Caco-2 (cell line): ENCODE measurements around the gene RNF13. TPM values are rescaled to one million over a fixed set of nuclear protein-coding genes. Genes with fewer than 3 reads are reported as not detected.

ENCODE experiments used
- BruUV-seq: library from RNA; stranded (reverse); fragments of 400-500 nt; replicated peaks from 2 replicates; lab custom pipeline; 2021; lab: Mats Ljungman, UMichigan
- CTCF ChIA-PET: fragments of 300-600 bp; sonication (Branson Sonifier 250); formaldehyde crosslinking; loops from one replicate; lab custom pipeline; 2022; ENCODE audit warnings: antibody characterized with exemption; lab: Charles Lee
- POLR2A ChIA-PET: fragments of 300-600 bp; sonication (Branson Sonifier 250); formaldehyde crosslinking; loops from one replicate; lab custom pipeline; 2022; ENCODE audit warnings: antibody characterized with exemption; lab: Charles Lee
- DNase-seq, 2 experiments: peaks; one replicate each; pipeline versions ENCODE4 v3.0.0 to v3.0.0-alpha.2; 2020 to 2022
- H3K27me3 ChIP-seq: replicated peaks from 2 replicates; pipeline ENCODE4 v1.6.0; 2011; ENCODE audit warnings: low read length; ENCODE audit not compliant: control insufficient read depth, insufficient read depth
- H3K36me3 ChIP-seq: 2 replicates; pipeline ENCODE4 v1.5.1; 2011; ENCODE audit warnings: low read length; ENCODE audit not compliant: control insufficient read depth, insufficient read depth
- H3K4me1 ChIP-seq: fragments of 250-450 bp; sonication (Bioruptor Pico); 2 replicates; pipeline ENCODE4 v1.5.1; 2020; ENCODE audit warnings: mild to moderate bottlenecking
- H3K4me3 ChIP-seq: 2 replicates; pipeline ENCODE4 v1.5.1; 2011; ENCODE audit warnings: low read depth, mild to moderate bottlenecking, control low read depth, low read length
- H3K9me3 ChIP-seq: fragments of 250-450 bp; sonication (Bioruptor Pico); 2 replicates; pipeline ENCODE4 v1.5.1; 2020; ENCODE audit warnings: mild to moderate bottlenecking, moderate library complexity
- H3K27ac Mint-ChIP-seq: one replicate; pipeline ENCODE4 v1.8.0; 2022; ENCODE audit warnings: mixed read lengths; ENCODE audit not compliant: unreplicated experiment
- H3K27me3 Mint-ChIP-seq: one replicate; pipeline ENCODE4 v1.8.0; 2022; ENCODE audit warnings: mixed read lengths; ENCODE audit not compliant: insufficient read depth, unreplicated experiment
- H3K36me3 Mint-ChIP-seq: one replicate; pipeline ENCODE4 v1.8.0; 2022; ENCODE audit warnings: mild to moderate bottlenecking, mixed read lengths; ENCODE audit not compliant: insufficient read depth, unreplicated experiment
- H3K4me1 Mint-ChIP-seq: one replicate; pipeline ENCODE4 v1.8.0; 2022; ENCODE audit warnings: low read depth, mixed read lengths; ENCODE audit not compliant: unreplicated experiment
- H3K4me3 Mint-ChIP-seq: one replicate; pipeline ENCODE4 v1.8.0; 2022; ENCODE audit warnings: mild to moderate bottlenecking, moderate library complexity, mixed read lengths; ENCODE audit not compliant: unreplicated experiment
- H3K9me3 Mint-ChIP-seq: one replicate; pipeline ENCODE4 v1.8.0; 2022; ENCODE audit warnings: mixed read lengths; ENCODE audit not compliant: unreplicated experiment
- intact Hi-C: fragments of 100-400 bp; cut with micrococcal nuclease; formaldehyde crosslinking; loops from one replicate; pipeline ENCODE4 v1.10.0; 2022; ENCODE audit not compliant: unreplicated experiment
- total RNA-seq: library from RNA; stranded (reverse); gene quantifications from 2 replicates; pipeline ENCODE4 v1.2.3, GENCODE V29; 2022
- TF ChIP-seq, protein P1 (sequence below), 2 experiments: fragments of 200-600 bp in 1 of 2; IDR thresholded peaks; 1 replicate in 1 of 2; 2 replicates in 1 of 2; pipeline versions ENCODE4 v1.5.1 to v1.8.0; 2011 to 2022; ENCODE audit warnings: antibody characterized with exemption in 1 of 2, control low read depth in 1 of 2, inconsistent platforms in 1 of 2, low read depth in 1 of 2, low read length in 1 of 2, mild to moderate bottlenecking in 1 of 2, moderate library complexity in 1 of 2; ENCODE audit not compliant: insufficient read depth in 1 of 2, severe bottlenecking in 1 of 2, unreplicated experiment in 1 of 2

Gene RNF13
- total RNA-seq, 1 experiment from 2014 or later, result 44.2 TPM

DNA sequence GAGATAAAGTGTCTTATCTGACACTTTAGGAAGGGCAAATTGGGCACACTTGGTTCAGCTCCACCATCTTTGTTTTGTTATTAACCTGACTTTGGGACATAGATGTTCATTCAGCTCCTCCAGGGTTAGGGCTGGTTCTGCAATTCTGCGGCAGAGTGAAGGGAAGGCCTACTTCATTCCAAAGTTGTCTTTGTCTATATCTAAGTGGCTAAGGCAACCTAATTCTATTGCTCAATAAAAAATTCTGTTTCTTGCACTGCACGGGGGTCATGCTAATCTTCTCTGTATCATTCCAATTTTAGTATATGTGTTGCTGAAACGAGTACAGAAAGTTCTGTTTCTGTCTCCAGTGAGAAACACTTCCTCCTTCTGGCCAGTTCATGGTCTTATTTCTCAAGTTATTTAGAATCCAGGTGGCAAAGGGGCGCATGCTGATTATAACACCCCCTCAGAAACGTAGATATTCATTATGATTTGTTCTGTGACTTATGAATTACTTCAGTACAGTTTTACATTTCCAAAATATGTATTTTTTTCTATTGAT, 104.2 kb downstream of the RNF13 start:
- H3K4me3 ChIP-seq, result no peak overlapping the region
- BruUV-seq, result no TSS peak
- H3K36me3 ChIP-seq, result no peaks in the 10 kb centered on the region
- no peak for DNase-seq
- no peaks in the 10 kb centered on the region for H3K4me1 ChIP-seq
- no peaks in the 10 kb centered on the region for H3K27me3 ChIP-seq
- TF ChIP-seq, protein P1, sequence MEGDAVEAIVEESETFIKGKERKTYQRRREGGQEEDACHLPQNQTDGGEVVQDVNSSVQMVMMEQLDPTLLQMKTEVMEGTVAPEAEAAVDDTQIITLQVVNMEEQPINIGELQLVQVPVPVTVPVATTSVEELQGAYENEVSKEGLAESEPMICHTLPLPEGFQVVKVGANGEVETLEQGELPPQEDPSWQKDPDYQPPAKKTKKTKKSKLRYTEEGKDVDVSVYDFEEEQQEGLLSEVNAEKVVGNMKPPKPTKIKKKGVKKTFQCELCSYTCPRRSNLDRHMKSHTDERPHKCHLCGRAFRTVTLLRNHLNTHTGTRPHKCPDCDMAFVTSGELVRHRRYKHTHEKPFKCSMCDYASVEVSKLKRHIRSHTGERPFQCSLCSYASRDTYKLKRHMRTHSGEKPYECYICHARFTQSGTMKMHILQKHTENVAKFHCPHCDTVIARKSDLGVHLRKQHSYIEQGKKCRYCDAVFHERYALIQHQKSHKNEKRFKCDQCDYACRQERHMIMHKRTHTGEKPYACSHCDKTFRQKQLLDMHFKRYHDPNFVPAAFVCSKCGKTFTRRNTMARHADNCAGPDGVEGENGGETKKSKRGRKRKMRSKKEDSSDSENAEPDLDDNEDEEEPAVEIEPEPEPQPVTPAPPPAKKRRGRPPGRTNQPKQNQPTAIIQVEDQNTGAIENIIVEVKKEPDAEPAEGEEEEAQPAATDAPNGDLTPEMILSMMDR (IDR thresholded peaks at IDR 0.05; ENCODE audit: insufficient read depth in 1 of 2, low read depth in 1 of 2, low read length in 1 of 2, severe bottlenecking in 1 of 2, unreplicated experiment in 1 of 2), result no peak
- intact Hi-C loops, result no loop called here
- no peaks in the 10 kb centered on the region for H3K9me3 ChIP-seq
- Mint-ChIP-seq H3K27me3 (no peaks in the 10 kb centered on the region), H3K4me3 (no peak overlapping the region), H3K27ac (no peak overlapping the region), H3K9me3 (no peaks in the 10 kb centered on the region), H3K36me3 (peaks cover 8% of the 10 kb centered on the region), H3K4me1 (no peaks in the 10 kb centered on the region)
- ChIA-PET CTCF (no interaction called here), POLR2A (no interaction called here)

DNA sequence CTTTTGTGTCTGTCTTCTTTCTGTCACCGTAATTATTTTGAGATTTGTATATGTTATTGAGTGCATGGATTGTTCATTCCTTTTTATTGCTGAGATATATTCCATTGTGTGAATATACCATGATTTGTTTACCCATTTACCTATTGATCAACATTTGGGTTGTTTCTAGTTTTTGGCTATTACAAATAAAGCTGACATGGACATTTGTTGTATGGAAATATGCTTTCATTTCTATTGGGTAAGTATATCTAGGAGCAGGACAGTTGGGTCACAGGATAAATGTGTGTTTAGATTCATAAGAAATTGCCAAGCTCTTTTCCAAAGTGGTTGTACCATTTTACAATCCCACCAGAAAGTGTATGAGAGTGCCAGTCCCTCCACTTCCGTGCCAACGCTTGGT, 106.5 kb downstream of the RNF13 start:
- H3K9me3 Mint-ChIP-seq, result no peaks in the 10 kb centered on the region
- no peaks in the 10 kb centered on the region for H3K36me3 ChIP-seq
- H3K4me1 Mint-ChIP-seq, result no peaks in the 10 kb centered on the region
- no peaks in the 10 kb centered on the region for H3K9me3 ChIP-seq
- H3K4me3 Mint-ChIP-seq, result no peak overlapping the region
- CTCF ChIA-PET, result no interaction called here
- BruUV-seq, result no TSS peak
- POLR2A ChIA-PET, result no interaction called here
- TF ChIP-seq, protein P1 (IDR thresholded peaks at IDR 0.05; ENCODE audit: insufficient read depth in 1 of 2, low read depth in 1 of 2, low read length in 1 of 2, severe bottlenecking in 1 of 2, unreplicated experiment in 1 of 2), result no peak
- H3K36me3 Mint-ChIP-seq, result peaks cover 8% of the 10 kb centered on the region
- H3K4me1 ChIP-seq, result no peaks in the 10 kb centered on the region
- no peak for DNase-seq
- H3K27me3 ChIP-seq, result no peaks in the 10 kb centered on the region
- intact Hi-C loops, result no loop called here
- H3K27ac Mint-ChIP-seq, result no peak overlapping the region
- H3K4me3 ChIP-seq, result no peak overlapping the region
- H3K27me3 Mint-ChIP-seq, result no peaks in the 10 kb centered on the region

DNA sequence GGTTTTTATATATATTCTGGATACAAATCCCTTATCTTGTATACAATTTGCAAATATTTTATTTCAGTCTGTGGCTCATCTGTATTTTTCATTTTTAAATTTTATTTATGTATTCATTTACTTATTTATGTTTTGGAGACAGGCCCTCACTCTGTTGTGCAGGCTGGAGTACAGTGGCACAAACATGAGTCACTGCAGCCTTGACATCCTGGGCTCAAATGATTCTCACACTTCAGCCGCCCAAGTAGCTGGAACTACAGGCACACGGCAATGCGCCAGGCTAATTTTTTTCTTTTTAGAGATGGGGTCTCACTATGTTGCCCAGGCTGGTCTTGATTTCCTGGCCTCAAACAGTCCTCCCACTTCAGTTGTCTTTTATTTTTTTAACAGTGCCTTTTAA, 107.1 kb downstream of the RNF13 start:
- Mint-ChIP-seq H3K4me3 (no peak overlapping the region), H3K36me3 (peaks cover 8% of the 10 kb centered on the region), H3K4me1 (no peaks in the 10 kb centered on the region), H3K27ac (no peak overlapping the region), H3K27me3 (no peaks in the 10 kb centered on the region), H3K9me3 (no peaks in the 10 kb centered on the region)
- no peaks in the 10 kb centered on the region for H3K4me1 ChIP-seq
- ChIA-PET CTCF (no interaction called here), POLR2A (no interaction called here)
- BruUV-seq, result no TSS peak
- intact Hi-C loops, result no loop called here
- H3K9me3 ChIP-seq, result no peaks in the 10 kb centered on the region
- no peak overlapping the region for H3K4me3 ChIP-seq
- DNase-seq, result no peak
- no peaks in the 10 kb centered on the region for H3K27me3 ChIP-seq
- no peaks in the 10 kb centered on the region for H3K36me3 ChIP-seq
- TF ChIP-seq, protein P1 (IDR thresholded peaks at IDR 0.05; ENCODE audit: insufficient read depth in 1 of 2, low read depth in 1 of 2, low read length in 1 of 2, severe bottlenecking in 1 of 2, unreplicated experiment in 1 of 2), result no peak
